AG04449 (cell line): ENCODE results near the gene LRRC23.

Source experiments
- CTCF ChIA-PET: fragments of 350-600 bp; formaldehyde crosslinking; extraction: SDS; loops from one replicate; lab custom pipeline; 2021; ENCODE audit warnings: antibody characterized with exemption; lab: Yijun Ruan, JAX
- POLR2A ChIA-PET: fragments of 400-600, 350-600 bp; formaldehyde crosslinking; extraction: SDS; loops from one replicate; lab custom pipeline; 2020; ENCODE audit warnings: antibody characterized with exemption, inconsistent platforms; lab: Yijun Ruan, JAX
- DNase-seq: peaks from one replicate; pipeline ENCODE4 v3.0.0-alpha.2; 2010; ENCODE audit warnings: low read depth, low spot score
- H3K4me3 ChIP-seq: 2 replicates; pipeline ENCODE4 v1.5.1; 2011; ENCODE audit warnings: low read depth, mild to moderate bottlenecking, control low read depth, low read length
- TF ChIP-seq, protein P1 (sequence below): IDR thresholded peaks from one replicate; pipeline ENCODE4 v1.5.1; 2011; ENCODE audit warnings: mild to moderate bottlenecking, moderate library complexity, low read length, control low read depth, inconsistent platforms; ENCODE audit not compliant: insufficient read depth; ENCODE audit errors: missing control alignments

Gene LRRC23

GRCh38 chr12:6925239-6925539 lies 20.6 kb downstream of the LRRC23 start:
- H3K4me3 ChIP-seq = no peak overlapping the region; the same call in 1 of the 2 replicates
- POLR2A ChIA-PET = interaction anchor here (0.6 to 4.6 kb wide), 11 partner anchors 10 to 158 kb away, joined by 3 to 46 read pairs (median 4); partner anchors contain the start of genes C12orf57, ENO2, RNU7-1 and SPSB2
- DNase-seq = no peak
- CTCF ChIA-PET = interaction anchor here (1.0 to 9.0 kb wide), 18 partner anchors 11 to 188 kb away, joined by 3 to 164 read pairs (median 9); partner anchors contain the start of genes C12orf57, C1S, ENO2 and LPCAT3
- TF ChIP-seq, protein P1, sequence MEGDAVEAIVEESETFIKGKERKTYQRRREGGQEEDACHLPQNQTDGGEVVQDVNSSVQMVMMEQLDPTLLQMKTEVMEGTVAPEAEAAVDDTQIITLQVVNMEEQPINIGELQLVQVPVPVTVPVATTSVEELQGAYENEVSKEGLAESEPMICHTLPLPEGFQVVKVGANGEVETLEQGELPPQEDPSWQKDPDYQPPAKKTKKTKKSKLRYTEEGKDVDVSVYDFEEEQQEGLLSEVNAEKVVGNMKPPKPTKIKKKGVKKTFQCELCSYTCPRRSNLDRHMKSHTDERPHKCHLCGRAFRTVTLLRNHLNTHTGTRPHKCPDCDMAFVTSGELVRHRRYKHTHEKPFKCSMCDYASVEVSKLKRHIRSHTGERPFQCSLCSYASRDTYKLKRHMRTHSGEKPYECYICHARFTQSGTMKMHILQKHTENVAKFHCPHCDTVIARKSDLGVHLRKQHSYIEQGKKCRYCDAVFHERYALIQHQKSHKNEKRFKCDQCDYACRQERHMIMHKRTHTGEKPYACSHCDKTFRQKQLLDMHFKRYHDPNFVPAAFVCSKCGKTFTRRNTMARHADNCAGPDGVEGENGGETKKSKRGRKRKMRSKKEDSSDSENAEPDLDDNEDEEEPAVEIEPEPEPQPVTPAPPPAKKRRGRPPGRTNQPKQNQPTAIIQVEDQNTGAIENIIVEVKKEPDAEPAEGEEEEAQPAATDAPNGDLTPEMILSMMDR = no peak

- peak; percentile 70 for DNase-seq
- ChIA-PET CTCF (interaction anchor here (1.0 to 9.0 kb wide), 18 partner anchors 11 to 187 kb away, joined by 3 to 164 read pairs (median 9); partner anchors contain the start of genes C12orf57, C1S, ENO2 and LPCAT3), POLR2A (interaction anchor here (0.6 to 4.6 kb wide), 13 partner anchors 9 to 158 kb away, joined by 3 to 46 read pairs (median 4); partner anchors contain the start of genes C12orf57, C1S, ENO2 and RNU7-1)
- H3K4me3 ChIP-seq = peak overlapping the region; percentile 83
- TF ChIP-seq, protein P1 = no peak
Observed at GRCh38 chr12:6925540-6926279, 21.1 kb downstream of the LRRC23 start.

- H3K4me3 ChIP-seq = peak within 1 kb of the TSS; percentile 83
- TF ChIP-seq, protein P1 = no peak
- ChIA-PET CTCF (interaction anchor here (1.4 to 9.0 kb wide), 8 partner anchors 9 to 41 kb away, joined by 3 to 164 read pairs (median 38); partner anchors contain the start of genes C12orf57, ENO2 and RNU7-1), POLR2A (interaction anchor here (0.8 to 4.6 kb wide), 4 partner anchors 11 to 262 kb away, joined by 3 to 46 read pairs (median 10); partner anchors contain the start of genes C12orf57, PEX5 and RNU7-1)
- no peak for DNase-seq
Observed at GRCh38 chr12:6927379-6928021, 22.9 kb downstream of the LRRC23 start, which contains the start of gene ATN1. TSS of gene ATN1 (plus strand) at chr12:6927959. CDS start at chr12:6934002, 6,043 bp downstream.

- CTCF ChIA-PET = interaction anchor here (1.4 to 9.0 kb wide), 5 partner anchors 10 to 40 kb away, joined by 3 to 164 read pairs (median 10); partner anchors contain the start of gene ENO2
- peak overlapping the region; percentile 83 for H3K4me3 ChIP-seq
- DNase-seq = no peak
- POLR2A ChIA-PET = interaction anchor here (0.5 to 2.6 kb wide), 6 partner anchors 10 to 261 kb away, joined by 3 to 19 read pairs (median 4); partner anchors contain the start of genes C12orf57, PEX5, RNU7-1 and SPSB2
- TF ChIP-seq, protein P1 = no peak
Observed at GRCh38 chr12:6928022-6928702, 23.5 kb downstream of the LRRC23 start.

DNA sequence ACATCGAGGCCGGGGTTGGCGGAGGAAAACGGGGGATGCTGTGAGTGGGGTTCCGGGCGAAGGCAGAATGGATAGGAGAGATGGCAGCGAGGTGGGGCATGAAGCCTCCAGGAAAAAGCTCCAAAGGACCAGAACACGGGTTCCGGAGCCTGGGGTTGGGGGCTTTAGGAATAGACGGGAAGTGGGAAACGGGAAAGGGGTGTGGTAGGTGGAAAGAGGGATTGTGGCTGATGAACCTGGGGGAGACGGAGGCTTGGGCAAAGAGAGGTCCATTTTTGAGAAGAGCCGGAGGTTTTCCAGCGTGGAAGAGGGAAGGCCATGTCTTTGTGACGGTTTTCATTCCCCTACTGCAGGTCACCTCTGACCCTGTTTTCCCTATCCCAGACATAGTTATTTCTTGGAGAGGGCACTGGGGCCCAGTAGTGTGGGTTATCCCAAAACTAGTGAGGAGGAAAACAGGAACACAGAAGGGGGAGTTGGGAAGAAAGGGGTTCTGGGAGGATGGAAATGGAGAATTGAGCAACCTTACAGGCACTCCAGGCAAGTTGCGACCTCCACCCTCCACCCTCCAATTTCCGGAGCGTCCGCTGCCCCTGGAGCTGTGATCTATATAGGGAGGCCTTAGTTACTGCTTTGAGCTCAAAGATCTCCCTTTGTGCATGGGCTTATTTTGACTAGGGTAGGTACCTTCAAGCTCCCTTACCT lies 24.2 kb downstream of the LRRC23 start:
- ChIA-PET POLR2A (interaction anchor here (0.5 to 2.6 kb wide), 6 partner anchors 9 to 260 kb away, joined by 3 to 19 read pairs (median 4); partner anchors contain the start of genes C12orf57, PEX5, RNU7-1 and SPSB2), CTCF (interaction anchor here (0.6 to 9.0 kb wide), 8 partner anchors 9 to 60 kb away, joined by 3 to 164 read pairs (median 6); partner anchors contain the start of genes C12orf57, ENO2 and RNU7-1)
- DNase-seq = no peak
- TF ChIP-seq, protein P1 = no peak
- H3K4me3 ChIP-seq = peak overlapping the region; percentile 83
